Activated naive CD8-positive, alpha-beta T cell (primary cell): ENCODE measurements around the gene PTGDR.

Experiments used
- H3K27ac Mint-ChIP-seq: one replicate; pipeline ENCODE4 v1.8.0; 2021; ENCODE audit warnings: mixed read lengths
- H3K27me3 Mint-ChIP-seq: one replicate; pipeline ENCODE4 v1.8.0; 2021; ENCODE audit warnings: mixed read lengths
- H3K36me3 Mint-ChIP-seq: one replicate; pipeline ENCODE4 v1.8.0; 2021; ENCODE audit warnings: mixed read lengths
- H3K4me1 Mint-ChIP-seq: one replicate; pipeline ENCODE4 v1.8.0; 2021; ENCODE audit warnings: low read depth, mixed read lengths
- H3K4me3 Mint-ChIP-seq: one replicate; pipeline ENCODE4 v1.8.0; 2021; ENCODE audit warnings: mild to moderate bottlenecking, mixed read lengths
- H3K9me3 Mint-ChIP-seq: one replicate; pipeline ENCODE4 v1.8.0; 2021; ENCODE audit warnings: low read depth, mixed read lengths

PTGDR gene

DNA sequence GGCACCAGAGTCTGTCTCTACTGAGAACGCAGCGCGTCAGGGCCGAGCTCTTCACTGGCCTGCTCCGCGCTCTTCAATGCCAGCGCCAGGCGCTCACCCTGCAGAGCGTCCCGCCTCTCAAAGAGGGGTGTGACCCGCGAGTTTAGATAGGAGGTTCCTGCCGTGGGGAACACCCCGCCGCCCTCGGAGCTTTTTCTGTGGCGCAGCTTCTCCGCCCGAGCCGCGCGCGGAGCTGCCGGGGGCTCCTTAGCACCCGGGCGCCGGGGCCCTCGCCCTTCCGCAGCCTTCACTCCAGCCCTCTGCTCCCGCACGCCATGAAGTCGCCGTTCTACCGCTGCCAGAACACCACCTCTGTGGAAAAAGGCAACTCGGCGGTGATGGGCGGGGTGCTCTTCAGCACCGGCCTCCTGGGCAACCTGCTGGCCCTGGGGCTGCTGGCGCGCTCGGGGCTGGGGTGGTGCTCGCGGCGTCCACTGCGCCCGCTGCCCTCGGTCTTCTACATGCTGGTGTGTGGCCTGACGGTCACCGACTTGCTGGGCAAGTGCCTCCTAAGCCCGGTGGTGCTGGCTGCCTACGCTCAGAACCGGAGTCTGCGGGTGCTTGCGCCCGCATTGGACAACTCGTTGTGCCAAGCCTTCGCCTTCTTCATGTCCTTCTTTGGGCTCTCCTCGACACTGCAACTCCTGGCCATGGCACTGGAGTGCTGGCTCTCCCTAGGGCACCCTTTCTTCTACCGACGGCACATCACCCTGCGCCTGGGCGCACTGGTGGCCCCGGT lies at the start of gene PTGDR:
TSS of gene PTGDR (plus strand) at position 198 of the 778 bp plus-strand sequence. CDS start at position 315, 117 bp downstream.
- H3K27me3 Mint-ChIP-seq: peaks cover 21% of the 10 kb centered on the region
- H3K36me3 Mint-ChIP-seq: peaks cover 2% of the 10 kb centered on the region
- H3K4me1 Mint-ChIP-seq: peaks cover 43% of the 10 kb centered on the region
- peak within 1 kb of the TSS; percentile 91 for H3K4me3 Mint-ChIP-seq
- no peaks in the 10 kb centered on the region for H3K9me3 Mint-ChIP-seq
- no peak within 1 kb of the TSS for H3K27ac Mint-ChIP-seq

GRCh38 chr14:52219488-52220084 lies 47.9 kb upstream of the PTGDR start:
- Mint-ChIP-seq H3K4me3 (no peak overlapping the region), H3K27me3 (no peaks in the 10 kb centered on the region), H3K36me3 (no peaks in the 10 kb centered on the region), H3K27ac (no peak overlapping the region), H3K4me1 (peaks cover 17% of the 10 kb centered on the region), H3K9me3 (no peaks in the 10 kb centered on the region)

DNA sequence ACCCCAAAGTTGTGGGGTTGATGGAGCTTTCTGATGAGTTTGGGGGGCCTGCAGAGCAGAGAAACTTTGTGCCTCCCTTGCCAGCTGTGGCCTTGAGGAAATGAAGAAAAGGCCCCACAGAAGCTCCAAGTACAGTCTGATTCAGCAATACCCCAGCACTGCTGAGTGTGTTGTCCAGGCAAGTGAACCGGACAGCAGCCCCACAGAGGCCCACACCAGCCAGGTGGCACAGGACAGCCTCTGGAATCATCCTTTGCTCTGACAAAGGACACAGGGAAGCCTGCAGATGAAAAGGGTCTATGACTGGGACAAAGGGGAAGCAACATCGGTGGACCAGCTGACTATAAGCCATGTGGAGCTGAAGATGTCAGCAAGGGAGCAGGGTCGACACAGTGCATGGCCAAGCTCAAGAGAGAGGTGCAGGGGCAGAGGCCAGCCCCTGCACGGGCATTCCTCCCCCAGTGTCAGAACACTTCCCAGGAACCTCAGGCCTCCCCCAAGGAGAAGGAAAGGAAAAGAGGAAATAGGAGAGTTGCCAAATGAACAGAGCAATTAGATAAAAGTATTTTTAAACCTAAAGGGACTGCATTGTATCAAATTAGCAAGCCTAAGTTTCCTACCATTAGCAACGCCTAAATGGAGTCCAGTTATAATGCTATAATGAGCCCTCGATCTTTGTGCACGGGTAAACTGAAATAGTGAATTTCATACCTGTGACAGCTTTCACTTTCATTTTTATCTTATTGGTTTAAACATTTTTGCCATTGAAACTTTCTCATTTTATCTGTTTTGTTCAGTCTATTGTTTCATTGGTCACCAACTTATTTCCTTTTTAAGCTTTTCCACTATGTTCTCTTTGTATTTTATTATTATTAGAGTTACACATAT lies 46.3 kb upstream of the PTGDR start:
- peak overlapping the region; percentile 85 for H3K4me3 Mint-ChIP-seq
- H3K4me1 Mint-ChIP-seq: peaks cover 17% of the 10 kb centered on the region
- H3K36me3 Mint-ChIP-seq: no peaks in the 10 kb centered on the region
- H3K27me3 Mint-ChIP-seq: no peaks in the 10 kb centered on the region
- H3K9me3 Mint-ChIP-seq: no peaks in the 10 kb centered on the region
- peak overlapping the region; percentile 28 for H3K27ac Mint-ChIP-seq

GRCh38 chr14:52222901-52223300 lies 44.6 kb upstream of the PTGDR start:
- peaks cover 17% of the 10 kb centered on the region for H3K4me1 Mint-ChIP-seq
- no peaks in the 10 kb centered on the region for H3K36me3 Mint-ChIP-seq
- H3K27me3 Mint-ChIP-seq: no peaks in the 10 kb centered on the region
- H3K4me3 Mint-ChIP-seq: no peak overlapping the region
- no peak overlapping the region for H3K27ac Mint-ChIP-seq
- H3K9me3 Mint-ChIP-seq: no peaks in the 10 kb centered on the region

DNA sequence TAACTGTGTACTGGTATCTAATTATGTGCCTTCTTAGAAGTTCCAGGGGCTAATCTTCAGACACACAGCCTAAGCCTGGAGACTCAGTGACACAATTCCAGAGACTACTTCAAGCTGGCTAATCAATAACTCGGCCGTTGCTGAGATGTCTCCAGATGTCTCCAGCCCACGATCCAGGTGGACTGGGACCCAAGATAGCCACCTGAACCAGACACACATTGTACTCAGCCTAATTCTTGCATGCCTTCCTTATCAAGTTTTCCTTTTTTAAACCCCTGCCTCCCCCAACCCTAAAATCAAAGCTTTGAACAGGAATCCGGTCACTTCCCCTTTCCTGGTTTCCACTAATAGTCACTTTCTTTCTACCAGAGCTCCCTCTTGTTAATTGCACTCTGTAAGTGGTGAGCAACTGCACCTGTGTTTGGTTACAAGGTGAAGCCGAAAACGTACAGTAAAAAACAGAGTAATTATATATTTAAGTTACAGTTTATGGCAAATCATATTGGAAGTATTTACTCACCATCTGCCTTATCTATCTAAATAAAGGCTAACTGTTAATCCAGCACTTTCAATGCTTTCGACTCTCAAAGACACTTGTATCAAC lies 39.8 kb upstream of the PTGDR start:
- no peaks in the 10 kb centered on the region for H3K27me3 Mint-ChIP-seq
- H3K4me3 Mint-ChIP-seq: no peak overlapping the region
- H3K4me1 Mint-ChIP-seq: peaks cover 12% of the 10 kb centered on the region
- H3K36me3 Mint-ChIP-seq: no peaks in the 10 kb centered on the region
- H3K9me3 Mint-ChIP-seq: no peaks in the 10 kb centered on the region
- no peak overlapping the region for H3K27ac Mint-ChIP-seq

GRCh38 chr14:52233693-52234092 lies 33.8 kb upstream of the PTGDR start:
- Mint-ChIP-seq H3K4me1 (peaks cover 12% of the 10 kb centered on the region), H3K27ac (no peak overlapping the region), H3K27me3 (peaks cover 2% of the 10 kb centered on the region), H3K4me3 (no peak overlapping the region), H3K36me3 (no peaks in the 10 kb centered on the region), H3K9me3 (no peaks in the 10 kb centered on the region)

DNA sequence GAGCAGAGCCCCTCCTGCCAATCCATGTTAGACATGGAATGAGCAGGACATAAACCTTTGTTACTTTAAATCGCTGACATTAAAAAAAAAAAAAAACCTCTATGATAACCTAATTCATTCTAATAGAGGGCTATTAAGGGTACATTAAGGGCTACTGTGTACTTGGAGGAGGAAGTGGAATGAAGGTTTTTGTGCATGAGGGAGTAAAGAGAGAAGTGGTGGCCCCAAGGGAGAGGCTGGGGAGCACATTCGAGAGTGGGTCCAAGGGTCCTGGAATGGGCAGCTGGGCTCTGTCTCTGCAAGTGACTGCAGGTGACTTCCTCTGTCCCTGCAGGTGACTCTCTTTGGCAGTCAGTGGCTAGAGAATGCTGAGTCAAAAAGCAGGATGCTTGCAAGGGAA lies 32.1 kb upstream of the PTGDR start:
- H3K4me1 Mint-ChIP-seq: peaks cover 8% of the 10 kb centered on the region
- no peak overlapping the region for H3K4me3 Mint-ChIP-seq
- no peak overlapping the region for H3K27ac Mint-ChIP-seq
- no peaks in the 10 kb centered on the region for H3K36me3 Mint-ChIP-seq
- peaks cover 2% of the 10 kb centered on the region for H3K27me3 Mint-ChIP-seq
- H3K9me3 Mint-ChIP-seq: no peaks in the 10 kb centered on the region

- Mint-ChIP-seq H3K9me3 (no peaks in the 10 kb centered on the region), H3K27ac (no peak overlapping the region), H3K36me3 (no peaks in the 10 kb centered on the region)
Observed at GRCh38 chr14:52235866-52236510, 31.5 kb upstream of the PTGDR start.

GRCh38 chr14:52238682-52239081 lies 28.8 kb upstream of the PTGDR start:
- Mint-ChIP-seq H3K4me3 (no peak overlapping the region), H3K4me1 (peaks cover 11% of the 10 kb centered on the region), H3K36me3 (no peaks in the 10 kb centered on the region), H3K27ac (no peak overlapping the region), H3K9me3 (no peaks in the 10 kb centered on the region), H3K27me3 (peaks cover 2% of the 10 kb centered on the region)

More at GRCh38 chr14:52235866-52236510, 31.5 kb upstream of the PTGDR start:
- H3K4me1 Mint-ChIP-seq: peaks cover 11% of the 10 kb centered on the region
- no peak overlapping the region for H3K4me3 Mint-ChIP-seq
- peaks cover 2% of the 10 kb centered on the region for H3K27me3 Mint-ChIP-seq

GRCh38 chr14:52240623-52241022 lies 26.9 kb upstream of the PTGDR start:
- H3K27ac Mint-ChIP-seq: no peak overlapping the region
- H3K27me3 Mint-ChIP-seq: peaks cover 2% of the 10 kb centered on the region
- H3K36me3 Mint-ChIP-seq: no peaks in the 10 kb centered on the region
- H3K4me1 Mint-ChIP-seq: peaks cover 11% of the 10 kb centered on the region
- no peaks in the 10 kb centered on the region for H3K9me3 Mint-ChIP-seq
- H3K4me3 Mint-ChIP-seq: no peak overlapping the region

DNA sequence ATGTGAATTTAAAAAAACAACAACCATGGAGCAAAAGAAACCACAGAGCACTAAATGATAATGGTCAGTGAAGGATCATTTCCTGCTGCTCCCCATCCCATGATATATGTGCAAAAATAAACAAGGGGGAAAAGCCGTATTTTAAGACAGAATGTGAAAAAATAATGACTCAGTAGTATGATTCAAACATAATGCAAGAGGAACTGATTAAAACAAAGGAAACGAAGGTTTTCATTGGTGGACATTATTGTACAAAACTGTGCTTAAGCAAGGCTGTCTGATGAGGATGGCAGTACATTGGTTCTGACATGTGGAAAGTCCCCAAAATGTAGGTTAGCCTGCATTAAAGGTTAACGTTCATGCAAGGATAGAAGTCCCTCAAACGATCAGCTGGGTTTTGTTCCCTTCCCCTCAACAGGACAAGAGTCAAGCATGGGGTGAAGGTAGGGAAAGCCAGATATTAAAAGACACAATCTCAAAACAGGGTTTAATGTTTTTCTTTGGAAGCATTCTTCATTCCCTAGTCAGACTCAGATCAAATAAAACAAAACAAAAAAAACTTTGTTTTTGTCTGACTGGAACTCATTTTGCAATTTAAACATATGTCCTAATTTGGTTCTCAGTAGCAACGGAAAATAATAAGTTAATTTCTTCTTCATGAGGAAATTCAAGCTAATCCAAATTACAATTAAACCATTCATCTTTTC lies 26.3 kb upstream of the PTGDR start:
- H3K4me3 Mint-ChIP-seq: no peak overlapping the region
- H3K9me3 Mint-ChIP-seq: peaks cover 5% of the 10 kb centered on the region
- H3K4me1 Mint-ChIP-seq: peaks cover 11% of the 10 kb centered on the region
- no peak overlapping the region for H3K27ac Mint-ChIP-seq
- no peaks in the 10 kb centered on the region for H3K36me3 Mint-ChIP-seq
- no peaks in the 10 kb centered on the region for H3K27me3 Mint-ChIP-seq

DNA sequence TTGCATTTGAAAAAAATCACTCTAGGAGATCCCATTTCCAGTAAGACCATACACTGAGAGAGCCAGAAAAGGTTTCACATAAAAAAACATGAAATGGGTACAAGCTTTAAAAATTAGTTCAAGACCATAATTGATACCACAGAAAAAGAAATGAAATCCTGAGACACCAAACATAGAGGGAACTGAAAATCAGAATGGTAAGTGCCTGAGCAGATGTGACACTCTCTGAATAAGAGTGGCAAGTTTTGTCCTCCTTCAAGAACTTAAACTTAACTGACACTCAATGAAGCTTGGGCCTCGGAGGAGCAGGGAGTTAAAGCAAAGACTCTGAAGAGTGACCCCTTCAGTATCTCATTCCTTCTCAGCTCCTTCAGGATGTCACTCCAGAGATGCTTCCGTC lies 23.2 kb upstream of the PTGDR start:
- no peak overlapping the region for H3K27ac Mint-ChIP-seq
- no peak overlapping the region for H3K4me3 Mint-ChIP-seq
- no peaks in the 10 kb centered on the region for H3K36me3 Mint-ChIP-seq
- peaks cover 30% of the 10 kb centered on the region for H3K4me1 Mint-ChIP-seq
- H3K27me3 Mint-ChIP-seq: no peaks in the 10 kb centered on the region
- H3K9me3 Mint-ChIP-seq: peaks cover 9% of the 10 kb centered on the region

DNA sequence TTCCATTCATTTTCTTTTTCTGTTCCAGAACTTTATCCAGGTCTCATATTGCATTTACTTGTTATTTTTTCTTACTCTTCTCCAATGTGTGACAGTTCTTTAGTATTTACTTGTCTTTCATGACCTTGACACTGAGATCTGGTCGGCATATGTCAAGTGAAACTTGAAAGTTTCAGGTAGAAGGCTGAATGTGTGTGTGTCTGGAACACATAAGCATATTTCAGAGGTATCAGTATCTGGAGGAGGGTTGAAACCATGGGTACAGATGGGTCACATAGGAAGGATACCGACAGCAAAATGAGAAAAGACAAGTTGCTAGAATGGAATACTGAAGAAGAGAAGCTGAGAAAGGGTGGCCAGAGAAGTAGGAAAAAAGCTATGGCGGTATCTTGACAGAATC lies 22.5 kb upstream of the PTGDR start:
- Mint-ChIP-seq H3K27me3 (no peaks in the 10 kb centered on the region), H3K36me3 (no peaks in the 10 kb centered on the region), H3K4me1 (peaks cover 27% of the 10 kb centered on the region), H3K27ac (no peak overlapping the region), H3K9me3 (peaks cover 9% of the 10 kb centered on the region), H3K4me3 (no peak overlapping the region)

GRCh38 chr14:52248057-52248456 lies 19.4 kb upstream of the PTGDR start:
- peak overlapping the region; percentile 31 for H3K27ac Mint-ChIP-seq
- no peaks in the 10 kb centered on the region for H3K27me3 Mint-ChIP-seq
- no peaks in the 10 kb centered on the region for H3K36me3 Mint-ChIP-seq
- peaks cover 15% of the 10 kb centered on the region for H3K9me3 Mint-ChIP-seq
- peak overlapping the region; percentile 1 for H3K4me3 Mint-ChIP-seq
- H3K4me1 Mint-ChIP-seq: peaks cover 19% of the 10 kb centered on the region
